DOHH2 (cell line): ENCODE measurements around the gene ZNF444.

Experiments used
- H3F3A ChIP-seq: fragments of 200-600 bp; sonication (generic), shearing (Covaris generic); 2 replicates; pipeline ENCODE4 v1.6.0; 2016; ENCODE audit warnings: antibody characterized with exemption, mild to moderate bottlenecking; ENCODE audit not compliant: control insufficient read depth, insufficient read depth
- H3K27ac ChIP-seq: fragments of 200-600 bp; sonication (generic); 2 replicates; pipeline ENCODE4 v1.5.1; 2014; ENCODE audit warnings: low read depth, mild to moderate bottlenecking, low read length, moderate library complexity
- H3K27me3 ChIP-seq: fragments of 200-600 bp; sonication (generic); 2 replicates; pipeline ENCODE4 v1.6.1; 2014; ENCODE audit warnings: mild to moderate bottlenecking, low read length, mixed read lengths; ENCODE audit not compliant: control insufficient read depth
- H3K36me3 ChIP-seq: fragments of 200-600 bp; sonication (generic); 2 replicates; pipeline ENCODE4 v1.6.1; 2014; ENCODE audit warnings: mild to moderate bottlenecking, low read length, moderate library complexity, mixed read lengths; ENCODE audit not compliant: control insufficient read depth
- H3K4me1 ChIP-seq: fragments of 200-600 bp; sonication (generic); 2 replicates; pipeline ENCODE4 v1.6.1; 2014; ENCODE audit warnings: mild to moderate bottlenecking, low read length, mixed read lengths; ENCODE audit not compliant: control insufficient read depth
- H3K4me2 ChIP-seq: fragments of 200-600 bp; sonication (generic); 2 replicates; pipeline ENCODE4 v1.6.0; 2014; ENCODE audit warnings: mild to moderate bottlenecking, low read length, moderate library complexity
- H3K4me3 ChIP-seq: fragments of 200-600 bp; sonication (generic); 2 replicates; pipeline ENCODE4 v1.5.1; 2014; ENCODE audit warnings: mild to moderate bottlenecking, low read length, mixed read lengths
- H3K79me2 ChIP-seq: fragments of 200-600 bp; sonication (generic); 2 replicates; pipeline ENCODE4 v1.6.1; 2014; ENCODE audit warnings: mild to moderate bottlenecking, low read length, mixed read lengths; ENCODE audit not compliant: control insufficient read depth
- H3K9me2 ChIP-seq: fragments of 200-600 bp; sonication (generic); replicated peaks from 2 replicates; pipeline ENCODE4 v1.6.1; 2014; ENCODE audit warnings: mild to moderate bottlenecking, low read length, mixed read lengths; ENCODE audit not compliant: control insufficient read depth
- H3K9me3 ChIP-seq: fragments of 200-600 bp; sonication (generic); 2 replicates; pipeline ENCODE4 v1.6.1; 2014; ENCODE audit warnings: antibody characterized with exemption, low read length, mixed read lengths; ENCODE audit not compliant: control insufficient read depth, insufficient read depth
- H4K20me1 ChIP-seq: fragments of 200-600 bp; sonication (generic); 2 replicates; pipeline ENCODE4 v1.6.0; 2014; ENCODE audit warnings: low read depth, mild to moderate bottlenecking, antibody characterized with exemption, low read length, moderate library complexity; ENCODE audit not compliant: control insufficient read depth, insufficient read depth
- EZH2phosphoT487 ChIP-seq: fragments of 200-600 bp; sonication (generic); IDR thresholded peaks from 2 replicates; pipeline ENCODE4 v1.6.1; 2017; ENCODE audit warnings: borderline replicate concordance, mild to moderate bottlenecking, antibody characterized with exemption, low read length, moderate library complexity, mixed read lengths
- TF ChIP-seq, protein P1 (sequence below): fragments of 200-600 bp; sonication (generic); IDR thresholded peaks from one replicate; pipeline ENCODE4 v1.5.1; 2014; ENCODE audit warnings: antibody characterized with exemption, mild to moderate bottlenecking, low read depth, low read length; ENCODE audit not compliant: poor library complexity, severe bottlenecking

The ZNF444 gene

DNA sequence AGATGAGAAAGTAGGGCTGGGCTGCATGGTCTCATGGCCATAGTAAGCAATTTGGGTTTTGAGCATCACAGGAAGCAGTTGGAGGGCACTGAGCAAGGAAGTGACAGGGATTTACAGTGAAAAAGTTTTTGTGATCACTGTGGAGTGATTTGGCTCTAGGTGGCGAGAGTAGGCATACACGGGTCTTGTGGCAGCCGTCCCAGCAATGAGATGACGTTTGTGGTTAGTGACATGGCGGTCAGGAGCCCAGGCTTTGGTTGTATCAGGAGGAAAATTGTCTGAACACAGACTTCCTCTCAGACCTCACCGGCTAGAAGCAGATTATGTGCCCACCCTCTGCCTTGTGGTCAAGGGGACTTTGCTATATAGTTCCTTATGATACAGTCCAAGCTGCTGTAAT, 3.3 kb downstream of the ZNF444 start:
- Histone ChIP-seq H3K27ac (no peak overlapping the region), H4K20me1 (no peaks in the 10 kb centered on the region), H3K4me3 (no peak overlapping the region), H3K4me2 (no peak overlapping the region), H3K4me1 (peaks cover 18% of the 10 kb centered on the region), H3K9me2 (no peaks in the 10 kb centered on the region), H3K27me3 (no peaks in the 10 kb centered on the region), H3K36me3 (peaks cover 15% of the 10 kb centered on the region), H3K9me3 (no peaks in the 10 kb centered on the region), H3F3A (no peaks in the 10 kb centered on the region), H3K79me2 (peaks cover 49% of the 10 kb centered on the region)
- TF ChIP-seq, protein P1, sequence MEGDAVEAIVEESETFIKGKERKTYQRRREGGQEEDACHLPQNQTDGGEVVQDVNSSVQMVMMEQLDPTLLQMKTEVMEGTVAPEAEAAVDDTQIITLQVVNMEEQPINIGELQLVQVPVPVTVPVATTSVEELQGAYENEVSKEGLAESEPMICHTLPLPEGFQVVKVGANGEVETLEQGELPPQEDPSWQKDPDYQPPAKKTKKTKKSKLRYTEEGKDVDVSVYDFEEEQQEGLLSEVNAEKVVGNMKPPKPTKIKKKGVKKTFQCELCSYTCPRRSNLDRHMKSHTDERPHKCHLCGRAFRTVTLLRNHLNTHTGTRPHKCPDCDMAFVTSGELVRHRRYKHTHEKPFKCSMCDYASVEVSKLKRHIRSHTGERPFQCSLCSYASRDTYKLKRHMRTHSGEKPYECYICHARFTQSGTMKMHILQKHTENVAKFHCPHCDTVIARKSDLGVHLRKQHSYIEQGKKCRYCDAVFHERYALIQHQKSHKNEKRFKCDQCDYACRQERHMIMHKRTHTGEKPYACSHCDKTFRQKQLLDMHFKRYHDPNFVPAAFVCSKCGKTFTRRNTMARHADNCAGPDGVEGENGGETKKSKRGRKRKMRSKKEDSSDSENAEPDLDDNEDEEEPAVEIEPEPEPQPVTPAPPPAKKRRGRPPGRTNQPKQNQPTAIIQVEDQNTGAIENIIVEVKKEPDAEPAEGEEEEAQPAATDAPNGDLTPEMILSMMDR: no peak
- no peak for TF ChIP-seq EZH2phosphoT487

DNA sequence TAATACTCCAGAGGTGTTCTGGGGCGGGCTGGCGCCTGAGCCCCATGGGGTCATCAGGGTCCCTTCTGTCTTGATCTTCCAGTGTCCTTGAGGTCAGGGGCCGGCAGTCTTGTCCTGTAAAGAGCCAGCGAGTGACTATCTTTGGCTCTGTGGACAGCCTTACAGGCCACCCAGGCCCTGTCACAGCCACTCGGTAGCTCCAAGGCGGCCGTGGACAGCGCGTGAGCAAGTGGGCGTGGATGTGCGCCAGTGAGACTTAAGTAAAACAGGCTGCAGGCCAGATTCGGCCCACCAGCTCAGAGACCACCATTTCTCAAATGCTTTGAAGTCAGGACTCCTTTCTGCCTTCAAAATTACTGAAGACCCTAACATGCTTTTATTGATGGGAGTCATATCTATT, 3.7 kb downstream of the ZNF444 start:
- Histone ChIP-seq H3K9me2 (no peaks in the 10 kb centered on the region), H4K20me1 (no peaks in the 10 kb centered on the region), H3K9me3 (no peaks in the 10 kb centered on the region), H3K27me3 (no peaks in the 10 kb centered on the region), H3K4me1 (peaks cover 15% of the 10 kb centered on the region), H3K79me2 (peaks cover 51% of the 10 kb centered on the region), H3K4me2 (no peak overlapping the region), H3F3A (no peaks in the 10 kb centered on the region), H3K27ac (no peak overlapping the region), H3K36me3 (peaks cover 18% of the 10 kb centered on the region), H3K4me3 (no peak overlapping the region)
- TF ChIP-seq EZH2phosphoT487: no peak

DNA sequence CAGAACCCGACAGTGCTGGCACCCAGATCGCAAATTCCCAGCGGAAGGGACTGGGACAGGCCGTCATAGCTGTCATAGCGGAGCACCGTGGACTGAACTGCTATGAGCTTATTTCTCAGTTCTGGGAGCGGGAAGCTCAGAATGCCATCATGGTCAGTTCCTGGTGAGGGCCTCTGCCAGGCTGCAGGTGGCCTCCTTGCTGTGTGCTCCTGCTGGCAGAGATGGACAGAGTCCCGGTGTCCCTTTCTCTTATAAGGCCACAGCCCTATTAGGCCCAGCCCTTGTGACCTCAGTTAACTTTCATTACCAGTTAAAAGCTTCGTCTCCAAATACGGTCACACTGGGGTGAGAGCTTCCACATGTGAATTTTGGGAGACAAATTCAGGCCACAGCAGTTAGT, 4.6 kb downstream of the ZNF444 start:
- Histone ChIP-seq H3F3A (no peaks in the 10 kb centered on the region), H3K9me2 (no peaks in the 10 kb centered on the region), H3K27ac (no peak overlapping the region), H3K79me2 (peaks cover 51% of the 10 kb centered on the region), H3K4me2 (no peak overlapping the region), H3K36me3 (peaks cover 24% of the 10 kb centered on the region), H3K4me1 (peaks cover 11% of the 10 kb centered on the region), H4K20me1 (no peaks in the 10 kb centered on the region), H3K27me3 (no peaks in the 10 kb centered on the region), H3K9me3 (no peaks in the 10 kb centered on the region), H3K4me3 (no peak overlapping the region)
- TF ChIP-seq, protein P1: no peak
- TF ChIP-seq EZH2phosphoT487: no peak

DNA sequence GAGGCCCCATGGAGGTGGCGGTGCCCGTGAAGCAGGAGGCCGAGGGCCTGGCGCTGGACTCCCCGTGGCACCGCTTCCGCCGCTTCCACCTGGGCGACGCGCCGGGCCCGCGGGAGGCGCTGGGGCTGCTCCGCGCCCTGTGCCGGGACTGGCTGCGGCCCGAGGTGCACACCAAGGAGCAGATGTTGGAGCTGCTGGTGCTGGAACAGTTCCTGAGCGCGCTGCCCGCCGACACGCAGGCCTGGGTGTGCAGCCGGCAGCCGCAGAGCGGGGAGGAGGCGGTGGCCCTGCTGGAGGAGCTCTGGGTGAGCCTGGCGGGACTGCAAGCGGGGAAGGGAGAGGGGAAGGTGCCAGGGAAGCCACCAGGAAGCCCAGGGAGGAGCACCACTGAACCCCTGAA, 5.8 kb downstream of the ZNF444 start:
- H4K20me1 ChIP-seq: no peaks in the 10 kb centered on the region
- H3K27ac ChIP-seq: no peak overlapping the region
- TF ChIP-seq, protein P1: no peak
- no peak for TF ChIP-seq EZH2phosphoT487
- peaks cover 51% of the 10 kb centered on the region for H3K79me2 ChIP-seq
- H3K4me1 ChIP-seq: peaks cover 8% of the 10 kb centered on the region
- H3K9me3 ChIP-seq: no peaks in the 10 kb centered on the region
- H3F3A ChIP-seq: no peaks in the 10 kb centered on the region
- H3K27me3 ChIP-seq: no peaks in the 10 kb centered on the region
- no peaks in the 10 kb centered on the region for H3K9me2 ChIP-seq
- H3K4me3 ChIP-seq: no peak overlapping the region
- H3K36me3 ChIP-seq: peaks cover 24% of the 10 kb centered on the region
- no peak overlapping the region for H3K4me2 ChIP-seq
